Panc1 (cell line): Measurements from ENCODE around the gene TXNRD3. TPM values are rescaled to one million over a fixed set of nuclear protein-coding genes. Genes with fewer than 3 reads are reported as not detected.

Experiments
- ATAC-seq: fragments of 200-7000 bp; cut with Tn5 transposase; 2 replicates; pipeline ENCODE4 v1.9.1; 2020; ENCODE audit warnings: mild to moderate bottlenecking, moderate library complexity
- BruUV-seq: library from RNA; stranded (reverse); fragments of 400-500 nt; replicated peaks from 2 replicates; lab custom pipeline; 2021; lab: Mats Ljungman, UMichigan
- CTCF ChIA-PET: fragments of 300-600 bp; sonication (Branson Sonifier 250); formaldehyde crosslinking; loops from one replicate; lab custom pipeline; 2022; ENCODE audit warnings: antibody characterized with exemption; lab: Charles Lee
- POLR2A ChIA-PET: fragments of 300-600 bp; sonication (Branson Sonifier 250); formaldehyde crosslinking; loops from one replicate; lab custom pipeline; 2022; ENCODE audit warnings: antibody characterized with exemption; lab: Charles Lee
- DNase-seq: peaks from one replicate; pipeline ENCODE4 v3.0.0-alpha.2; 2010; ENCODE audit warnings: low read depth, low spot score
- H3K27ac ChIP-seq: 2 replicates; pipeline ENCODE4 v1.5.1; 2011; ENCODE audit warnings: mild to moderate bottlenecking, low read length, inconsistent platforms
- H3K27me3 ChIP-seq: fragments of 200-500 bp; sonication (Bioruptor generic); 2 replicates; pipeline ENCODE4 v1.6.0; 2014; ENCODE audit warnings: low read length, inconsistent platforms; ENCODE audit not compliant: control insufficient read depth, insufficient read depth
- H3K36me3 ChIP-seq: fragments of 200-500 bp; sonication (Bioruptor generic); 2 replicates; pipeline ENCODE4 v1.5.1; 2014; ENCODE audit warnings: inconsistent platforms, mild to moderate bottlenecking, low read length, moderate library complexity; ENCODE audit not compliant: control insufficient read depth, insufficient read depth
- H3K4me1 ChIP-seq: 2 replicates; pipeline ENCODE4 v1.5.1; 2011; ENCODE audit warnings: inconsistent platforms, mild to moderate bottlenecking, low read length, moderate library complexity; ENCODE audit not compliant: control insufficient read depth, insufficient read depth
- H3K4me3 ChIP-seq, 2 experiments: 2 replicates each; pipeline ENCODE4 v1.5.1; 2011 to 2012; ENCODE audit warnings: low read depth in 2 of 2, low read length in 2 of 2, mild to moderate bottlenecking in 2 of 2, inconsistent platforms in 1 of 2, moderate library complexity in 1 of 2
- H3K9me3 ChIP-seq: fragments of 200-500 bp; sonication (Bioruptor generic); 2 replicates; pipeline ENCODE4 v1.5.1; 2014; ENCODE audit warnings: low read depth, mild to moderate bottlenecking, inconsistent platforms, low read length, moderate library complexity; ENCODE audit not compliant: control insufficient read depth, insufficient read depth
- CTCF ChIP-seq: fragments of 450-650 bp; IDR thresholded peaks from 2 replicates; pipeline ENCODE4 v1.5.1; 2017; ENCODE audit warnings: mild to moderate bottlenecking
- POLR2AphosphoS5 ChIP-seq: IDR thresholded peaks from 2 replicates; pipeline ENCODE4 v1.6.1; 2012; ENCODE audit warnings: mild to moderate bottlenecking, low read depth, low read length, moderate library complexity
- REST ChIP-seq, 2 experiments: IDR thresholded peaks; 2 replicates each; pipeline ENCODE4 v1.6.1; 2011 to 2012; ENCODE audit warnings: low read depth in 2 of 2, control low read depth in 1 of 2, low read length in 1 of 2, mild to moderate bottlenecking in 1 of 2, moderate library complexity in 1 of 2; ENCODE audit not compliant: insufficient read depth in 1 of 2
- SIN3A ChIP-seq: IDR thresholded peaks from 2 replicates; pipeline ENCODE4 v1.6.1; 2012; ENCODE audit warnings: low read depth, mild to moderate bottlenecking, low read length, moderate library complexity, borderline replicate concordance; ENCODE audit not compliant: insufficient read depth
- TCF7L2 ChIP-seq: IDR thresholded peaks from 2 replicates; pipeline ENCODE4 v1.6.1; 2011; ENCODE audit warnings: mild to moderate bottlenecking, low read depth, low read length, inconsistent platforms
- in situ Hi-C: cut with HindIII; loops from 2 replicates; pipeline ENCODE4 v1.10.0; 2016; ENCODE audit warnings: low sequenced_read_pairs, low pct_unique_long_range_greater_than_20kb
- intact Hi-C: fragments of 100-400 bp; cut with micrococcal nuclease; formaldehyde crosslinking; loops from one replicate; pipeline ENCODE4 v1.10.0; 2022; ENCODE audit not compliant: unreplicated experiment
- total RNA-seq: library from RNA; stranded (reverse); gene quantifications from one replicate; pipeline ENCODE4 v1.2.1, GENCODE V29; 2021; ENCODE audit not compliant: unreplicated experiment

Gene TXNRD3
- total RNA-seq, 1 experiment from 2014 or later: 17.2 TPM

GRCh38 chr3:126618760-126619159 lies 36.2 kb downstream of the TXNRD3 start:
- ChIA-PET POLR2A (no interaction called here), CTCF (interaction anchor here (0.7 kb wide), 1 partner anchor 22 kb away, joined by 15 read pairs; no protein-coding TSS in a partner anchor)
- DNase-seq: no peak

DNA sequence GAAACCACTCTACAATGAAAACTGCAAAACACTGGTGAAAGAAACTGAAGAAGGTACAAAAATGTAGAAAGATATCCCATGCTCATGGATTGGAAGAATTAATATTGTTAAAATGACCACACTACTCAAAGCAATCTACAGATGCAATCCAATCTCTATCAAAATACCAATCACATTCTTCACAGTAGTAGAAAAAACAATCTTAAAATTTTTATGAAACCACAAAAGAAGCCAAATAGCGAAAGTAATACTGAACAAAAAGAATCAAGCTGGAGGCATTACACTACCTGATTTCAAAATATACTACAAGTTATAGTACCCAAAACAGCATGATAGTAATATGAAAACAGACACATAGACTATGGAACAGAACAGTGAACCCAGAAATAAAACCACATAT lies 36.9 kb downstream of the TXNRD3 start:
- Histone ChIP-seq H3K27ac (no peak overlapping the region), H3K9me3 (no peaks in the 10 kb centered on the region), H3K36me3 (no peaks in the 10 kb centered on the region), H3K4me3 (no peak overlapping the region), H3K4me1 (no peaks in the 10 kb centered on the region), H3K27me3 (no peaks in the 10 kb centered on the region)
- in situ Hi-C loops: no loop called here
- ChIA-PET POLR2A (no interaction called here), CTCF (interaction anchor here (0.7 kb wide), 1 partner anchor 23 kb away, joined by 15 read pairs; no protein-coding TSS in a partner anchor)
- DNase-seq: no peak
- intact Hi-C loops: no loop called here
- no peak for ATAC-seq
- TF ChIP-seq REST (IDR thresholded peaks at IDR 0.05; ENCODE audit: insufficient read depth in 1 of 2, low read depth in 2 of 2, low read length in 1 of 2): no peak
- TF ChIP-seq SIN3A: no peak
- TF ChIP-seq TCF7L2: no peak
- no peak for TF ChIP-seq POLR2AphosphoS5
- TF ChIP-seq CTCF: no peak
- no TSS peak for BruUV-seq

More at GRCh38 chr3:126618760-126619159, 36.2 kb downstream of the TXNRD3 start:
- Histone ChIP-seq H3K4me1 (no peaks in the 10 kb centered on the region), H3K36me3 (no peaks in the 10 kb centered on the region), H3K4me3 (no peak overlapping the region), H3K9me3 (no peaks in the 10 kb centered on the region), H3K27me3 (no peaks in the 10 kb centered on the region), H3K27ac (no peak overlapping the region)
- TF ChIP-seq SIN3A (no peak), CTCF (no peak), POLR2AphosphoS5 (no peak), REST (IDR thresholded peaks at IDR 0.05; ENCODE audit: insufficient read depth in 1 of 2, low read depth in 2 of 2, low read length in 1 of 2) (no peak), TCF7L2 (no peak)
- intact Hi-C loops (no loop called here), in situ Hi-C loops (no loop called here)
- BruUV-seq: no TSS peak
- ATAC-seq: no peak
